ENCODE data around the gene PERCC1.

Gene PERCC1

GRCh38 chr16:1412847-1413246 is 18.0 kb upstream of the PERCC1 start:
- no peak for DNase-seq (ENCODE audit: low read depth)

GRCh38 chr16:1413684-1414531 is 17.0 kb upstream of the PERCC1 start:
- DNase-seq (ENCODE audit: low read depth) = peak; percentile 55

- no peak for DNase-seq (ENCODE audit: low read depth)
These were observed 16.2 kb upstream of the PERCC1 start, which contains the start of gene UNKL for GRCh38 chr16:1414532-1415260. Gene UNKL (minus strand): TSS chr16:1414704. CDS start chr16:1414691, 13 bp downstream.

- DNase-seq (ENCODE audit: low read depth) = no peak
These were observed 14.3 kb upstream of the PERCC1 start for GRCh38 chr16:1416521-1416941.

- no peak for DNase-seq (ENCODE audit: low read depth)
These were observed 10.8 kb upstream of the PERCC1 start for GRCh38 chr16:1420111-1420539.

- DNase-seq (ENCODE audit: low read depth) = no peak
These were observed 8.8 kb upstream of the PERCC1 start for GRCh38 chr16:1422076-1422475.

GRCh38 chr16:1424028-1424427 is 6.8 kb upstream of the PERCC1 start:
- no peak for DNase-seq (ENCODE audit: low read depth)

GRCh38 chr16:1425616-1426370 is 5.1 kb upstream of the PERCC1 start:
- no peak for DNase-seq (ENCODE audit: low read depth)

- DNase-seq (ENCODE audit: low read depth) = no peak
These were observed 4.0 kb upstream of the PERCC1 start for GRCh38 chr16:1426734-1427471.

GRCh38 chr16:1427473-1428461 is 3.1 kb upstream of the PERCC1 start:
- no peak for DNase-seq (ENCODE audit: low read depth)

GRCh38 chr16:1428511-1428910 is 2.4 kb upstream of the PERCC1 start:
- DNase-seq (ENCODE audit: low read depth) = peak; percentile 22

GRCh38 chr16:1429012-1429411 is 1.9 kb upstream of the PERCC1 start:
- DNase-seq (ENCODE audit: low read depth) = no peak

- DNase-seq (ENCODE audit: low read depth) = no peak
These were observed 1.2 kb upstream of the PERCC1 start for GRCh38 chr16:1429631-1430030.

GRCh38 chr16:1430214-1430758 is 592 bp upstream of the PERCC1 start:
- DNase-seq (ENCODE audit: low read depth) = no peak

GRCh38 chr16:1431497-1432270 is 806 bp downstream of the PERCC1 start:
- DNase-seq (ENCODE audit: low read depth) = no peak

- DNase-seq (ENCODE audit: low read depth) = peak; percentile 26
These were observed 1.7 kb downstream of the PERCC1 start for GRCh38 chr16:1432388-1433262.

GRCh38 chr16:1433263-1433560 is 2.3 kb downstream of the PERCC1 start:
- DNase-seq (ENCODE audit: low read depth) = no peak

GRCh38 chr16:1433756-1434155 is 2.9 kb downstream of the PERCC1 start:
- DNase-seq (ENCODE audit: low read depth) = no peak

All from CMK (cell line).